ENCODE data around the gene ARHGAP8. TPM values are rescaled to one million over a fixed set of nuclear protein-coding genes. Genes with fewer than 3 reads are reported as not detected.
A peak's percentile ranks its signal among the peaks of the same experiment; 100 is the strongest.

Gene ARHGAP8
- total and polyA plus RNA-seq, 2 of the 13 experiments (the other 11 are each of a cell fraction or from before 2014, with no cell fraction given), result 0.07 TPM; not detected in 1

- intact Hi-C loops (cut with micrococcal nuclease; ENCODE audit: unreplicated experiment), result loop anchor here (2.0 kb wide), 1 partner anchor 59 kb away; no protein-coding TSS in a partner anchor
- no TSS peak for BruUV-seq (replicated peaks)
- Histone ChIP-seq H3K36me3 (replicated peaks in 1 of 2; ENCODE audit: control insufficient read depth in 1 of 2, insufficient read depth in 2 of 2, low read length in 2 of 2) (no peaks in the 10 kb centered on the region), H3K27me3 (ENCODE audit: control insufficient read depth in 1 of 2, insufficient read depth in 2 of 2, low read length in 2 of 2) (peaks cover 0 to 23% of the 10 kb centered on the region in 2 experiments; a peak in 3 of 5 replicates), H3K9ac (ENCODE audit: insufficient read depth, low read depth, low read length) (no peak overlapping the region), H3K4me3 (replicated peaks in 1 of 3; ENCODE audit: insufficient read depth in 1 of 3, low read depth in 2 of 3, low read length in 3 of 3) (no peak overlapping the region), H3K27ac (ENCODE audit: extremely low read length, insufficient read depth, low read length) (no peak overlapping the region), H2AFZ (ENCODE audit: low read length) (no peak overlapping the region), H3K9me3 (ENCODE audit: low read length) (no peaks in the 10 kb centered on the region), H3K79me2 (ENCODE audit: insufficient read depth, low read length) (no peaks in the 10 kb centered on the region), H4K20me1 (ENCODE audit: insufficient read depth, low read length) (no peaks in the 10 kb centered on the region), H3K4me2 (ENCODE audit: low read depth, low read length) (no peak overlapping the region), H3K4me1 (ENCODE audit: insufficient read depth, low read length) (no peaks in the 10 kb centered on the region)
- DNase-seq (ENCODE audit: low spot score) (no peak), FAIRE-seq (no peak), ATAC-seq (no peak)
- ChIA-PET POLR2A (no interaction called here), CTCF (ENCODE audit: low intra/inter-chr PET ratio, low total read pairs) (no interaction called here)
- no peak for TF ChIP-seq HNRNPH1 (optimal IDR thresholded peaks at IDR 0.05; ENCODE audit: low read depth, low read length)
- peak; percentile 17 to 57; a peak in 2 of 4 replicates for TF ChIP-seq MAFK (conservative IDR thresholded peaks at IDR 0.05 in 1 of 2, IDR thresholded peaks at IDR 0.05 in 1 of 2; ENCODE audit: low read length in 2 of 2)
- TF ChIP-seq ARID4A (CRISPR knock-in tag; IDR thresholded peaks at IDR 0.05; ENCODE audit: borderline replicate concordance), result no peak
- WGBS (ENCODE audit: low lambda C conversion rate), result 52% methylated on average over 22 of the region's 24 CpGs
- in situ Hi-C loops (cut with HindIII; ENCODE audit: extremely low pct_ligation_motif_present, low pct_unique_long_range_greater_than_20kb), result no loop called here
Measured at GRCh38 chr22:44821741-44822475, 69.5 kb downstream of the ARHGAP8 start.
